Activated CD4-positive, alpha-beta T cell treated with anti-CD3 and anti-CD28 coated beads for 36 hours (primary cell): ENCODE data around the gene CTNND2. TPM values are rescaled to one million over a fixed set of nuclear protein-coding genes. Genes with fewer than 3 reads are reported as not detected.

Experiments used
- ATAC-seq: fragments of 200-7000 bp; cut with Tn5 transposase; one replicate; pipeline ENCODE4 v1.10.0; 2021; ENCODE audit warnings: mild to moderate bottlenecking, moderate library complexity
- CTCF ChIA-PET: fragments of 350-600 bp; sonication (Branson Sonifier 250); formaldehyde crosslinking; loops from one replicate; lab custom pipeline; 2021; ENCODE audit warnings: antibody characterized with exemption; lab: Charles Lee
- POLR2A ChIA-PET: fragments of 350-600 bp; sonication (Branson Sonifier 250); formaldehyde crosslinking; loops from one replicate; lab custom pipeline; 2021; ENCODE audit warnings: antibody characterized with exemption, inconsistent platforms; lab: Charles Lee
- DNase-seq: peaks from one replicate; pipeline ENCODE4 v3.0.0-alpha.2; 2020
- H3K27ac Mint-ChIP-seq: one replicate; pipeline ENCODE4 v1.8.0; 2021; ENCODE audit warnings: mixed read lengths
- H3K27me3 Mint-ChIP-seq: one replicate; pipeline ENCODE4 v1.8.0; 2021; ENCODE audit warnings: mixed read lengths
- H3K36me3 Mint-ChIP-seq: one replicate; pipeline ENCODE4 v1.8.0; 2021; ENCODE audit warnings: low read depth, mixed read lengths
- H3K4me1 Mint-ChIP-seq: one replicate; pipeline ENCODE4 v1.8.0; 2021; ENCODE audit warnings: mixed read lengths
- H3K4me3 Mint-ChIP-seq: one replicate; pipeline ENCODE4 v1.8.0; 2021; ENCODE audit warnings: mild to moderate bottlenecking, moderate library complexity, mixed read lengths
- H3K9me3 Mint-ChIP-seq: one replicate; pipeline ENCODE4 v1.8.0; 2021; ENCODE audit warnings: low read depth, mixed read lengths
- intact Hi-C, 2 experiments: fragments of 100-400 bp; cut with DNase I in 1 of 2; cut with micrococcal nuclease in 1 of 2; formaldehyde crosslinking; loops; one replicate each; pipeline versions ENCODE4 v1.14.2 to v1.15.1; 2022 to 2024; cut with DNase I, micrococcal nuclease
- total RNA-seq, 2 experiments: library from RNA; stranded (reverse); gene quantifications; one replicate each; pipeline ENCODE4 v1.2.3, GENCODE V29; 2021

CTNND2 gene
- total RNA-seq, 2 experiments from 2014 or later, result not detected

- H3K4me1 Mint-ChIP-seq, result no peaks in the 10 kb centered on the region
- no peaks in the 10 kb centered on the region for H3K36me3 Mint-ChIP-seq
- no peak overlapping the region for H3K27ac Mint-ChIP-seq
- H3K4me3 Mint-ChIP-seq, result no peak overlapping the region
- H3K27me3 Mint-ChIP-seq, result no peaks in the 10 kb centered on the region
- no peak for DNase-seq
- no peak for ATAC-seq
- ChIA-PET POLR2A (no interaction called here), CTCF (no interaction called here)
- peaks cover 2% of the 10 kb centered on the region for H3K9me3 Mint-ChIP-seq
- intact Hi-C loops, result no loop called here
Observed at GRCh38 chr5:11801061-11801460, 103.2 kb downstream of the CTNND2 start.

- Mint-ChIP-seq H3K27ac (no peak overlapping the region), H3K9me3 (peaks cover 4% of the 10 kb centered on the region), H3K36me3 (no peaks in the 10 kb centered on the region), H3K27me3 (no peaks in the 10 kb centered on the region), H3K4me3 (no peak overlapping the region), H3K4me1 (no peaks in the 10 kb centered on the region)
- DNase-seq, result no peak
- POLR2A ChIA-PET, result no interaction called here
- CTCF ChIA-PET, result no interaction called here
- intact Hi-C loops, result no loop called here
- ATAC-seq, result no peak
Observed at GRCh38 chr5:11797132-11797531, 107.1 kb downstream of the CTNND2 start.

GRCh38 chr5:11793396-11793795, 110.8 kb downstream of the CTNND2 start:
- H3K4me3 Mint-ChIP-seq, result no peak overlapping the region
- ATAC-seq (no peak), DNase-seq (no peak)
- ChIA-PET CTCF (no interaction called here), POLR2A (no interaction called here)
- peaks cover 5% of the 10 kb centered on the region for H3K9me3 Mint-ChIP-seq
- no peak overlapping the region for H3K27ac Mint-ChIP-seq
- no peaks in the 10 kb centered on the region for H3K36me3 Mint-ChIP-seq
- no peaks in the 10 kb centered on the region for H3K27me3 Mint-ChIP-seq
- H3K4me1 Mint-ChIP-seq, result no peaks in the 10 kb centered on the region
- intact Hi-C loops, result no loop called here

- ATAC-seq (no peak), DNase-seq (no peak)
- intact Hi-C loops, result no loop called here
- CTCF ChIA-PET, result no interaction called here
- Mint-ChIP-seq H3K36me3 (no peaks in the 10 kb centered on the region), H3K27ac (no peak overlapping the region), H3K9me3 (peaks cover 5% of the 10 kb centered on the region), H3K4me1 (no peaks in the 10 kb centered on the region), H3K27me3 (no peaks in the 10 kb centered on the region), H3K4me3 (no peak overlapping the region)
- POLR2A ChIA-PET, result no interaction called here
Observed at GRCh38 chr5:11792621-11793020, 111.6 kb downstream of the CTNND2 start.

GRCh38 chr5:11791792-11792191, 112.5 kb downstream of the CTNND2 start:
- ChIA-PET POLR2A (no interaction called here), CTCF (no interaction called here)
- H3K27me3 Mint-ChIP-seq, result no peaks in the 10 kb centered on the region
- H3K27ac Mint-ChIP-seq, result no peak overlapping the region
- intact Hi-C loops, result no loop called here
- H3K4me1 Mint-ChIP-seq, result no peaks in the 10 kb centered on the region
- H3K4me3 Mint-ChIP-seq, result no peak overlapping the region
- no peak for ATAC-seq
- no peak for DNase-seq
- H3K36me3 Mint-ChIP-seq, result no peaks in the 10 kb centered on the region
- H3K9me3 Mint-ChIP-seq, result peaks cover 5% of the 10 kb centered on the region

GRCh38 chr5:11790201-11790600, 114.0 kb downstream of the CTNND2 start:
- H3K4me1 Mint-ChIP-seq, result no peaks in the 10 kb centered on the region
- no peak for ATAC-seq
- intact Hi-C loops, result no loop called here
- CTCF ChIA-PET, result no interaction called here
- no peak overlapping the region for H3K4me3 Mint-ChIP-seq
- POLR2A ChIA-PET, result no interaction called here
- H3K9me3 Mint-ChIP-seq, result peaks cover 5% of the 10 kb centered on the region
- no peak overlapping the region for H3K27ac Mint-ChIP-seq
- no peaks in the 10 kb centered on the region for H3K36me3 Mint-ChIP-seq
- no peak for DNase-seq
- no peaks in the 10 kb centered on the region for H3K27me3 Mint-ChIP-seq

- POLR2A ChIA-PET, result no interaction called here
- H3K4me3 Mint-ChIP-seq, result no peak overlapping the region
- no peak for ATAC-seq
- H3K9me3 Mint-ChIP-seq, result peaks cover 5% of the 10 kb centered on the region
- H3K27me3 Mint-ChIP-seq, result no peaks in the 10 kb centered on the region
- intact Hi-C loops, result no loop called here
- no peaks in the 10 kb centered on the region for H3K36me3 Mint-ChIP-seq
- CTCF ChIA-PET, result no interaction called here
- DNase-seq, result no peak
- no peak overlapping the region for H3K27ac Mint-ChIP-seq
- H3K4me1 Mint-ChIP-seq, result no peaks in the 10 kb centered on the region
Observed at GRCh38 chr5:11785771-11786352, 118.4 kb downstream of the CTNND2 start.

GRCh38 chr5:11780641-11781345, 123.5 kb downstream of the CTNND2 start:
- ATAC-seq (no peak), DNase-seq (no peak)
- Mint-ChIP-seq H3K4me3 (no peak overlapping the region), H3K27ac (no peak overlapping the region), H3K9me3 (peaks cover 5% of the 10 kb centered on the region), H3K36me3 (no peaks in the 10 kb centered on the region), H3K27me3 (no peaks in the 10 kb centered on the region), H3K4me1 (no peaks in the 10 kb centered on the region)
- ChIA-PET CTCF (no interaction called here), POLR2A (no interaction called here)
- intact Hi-C loops, result no loop called here

- Mint-ChIP-seq H3K27me3 (no peaks in the 10 kb centered on the region), H3K4me3 (no peak overlapping the region), H3K9me3 (no peaks in the 10 kb centered on the region), H3K27ac (no peak overlapping the region), H3K4me1 (no peaks in the 10 kb centered on the region), H3K36me3 (no peaks in the 10 kb centered on the region)
- no peak for DNase-seq
- intact Hi-C loops, result no loop called here
- ATAC-seq, result no peak
- ChIA-PET POLR2A (no interaction called here), CTCF (no interaction called here)
Observed at GRCh38 chr5:11777096-11777495, 127.2 kb downstream of the CTNND2 start.

- DNase-seq (no peak), ATAC-seq (no peak)
- intact Hi-C loops, result no loop called here
- Mint-ChIP-seq H3K27ac (no peak overlapping the region), H3K4me3 (no peak overlapping the region), H3K36me3 (no peaks in the 10 kb centered on the region), H3K4me1 (no peaks in the 10 kb centered on the region), H3K9me3 (no peaks in the 10 kb centered on the region), H3K27me3 (no peaks in the 10 kb centered on the region)
- ChIA-PET POLR2A (no interaction called here), CTCF (no interaction called here)
Observed at GRCh38 chr5:11770310-11770709, 133.9 kb downstream of the CTNND2 start.

GRCh38 chr5:11760934-11761603, 143.2 kb downstream of the CTNND2 start:
- Mint-ChIP-seq H3K27me3 (no peaks in the 10 kb centered on the region), H3K9me3 (peaks cover 2% of the 10 kb centered on the region), H3K4me3 (no peak overlapping the region), H3K4me1 (no peaks in the 10 kb centered on the region), H3K27ac (no peak overlapping the region), H3K36me3 (no peaks in the 10 kb centered on the region)
- ATAC-seq (no peak), DNase-seq (no peak)
- intact Hi-C loops, result no loop called here
- ChIA-PET CTCF (no interaction called here), POLR2A (no interaction called here)

GRCh38 chr5:11758321-11758720, 145.9 kb downstream of the CTNND2 start:
- no peaks in the 10 kb centered on the region for H3K36me3 Mint-ChIP-seq
- H3K27me3 Mint-ChIP-seq, result no peaks in the 10 kb centered on the region
- DNase-seq (no peak), ATAC-seq (no peak)
- H3K9me3 Mint-ChIP-seq, result peaks cover 5% of the 10 kb centered on the region
- CTCF ChIA-PET, result no interaction called here
- H3K27ac Mint-ChIP-seq, result no peak overlapping the region
- POLR2A ChIA-PET, result interaction anchor here (0.5 kb wide), 1 partner anchor 744 kb away, joined by 8 read pairs; no protein-coding TSS in a partner anchor
- intact Hi-C loops, result no loop called here
- no peak overlapping the region for H3K4me3 Mint-ChIP-seq
- no peaks in the 10 kb centered on the region for H3K4me1 Mint-ChIP-seq
